ENCODE results near the gene MSI2.

Gene MSI2

GRCh38 chr17:57666946-57667345, 410.6 kb downstream of the MSI2 start:
- CTCF ChIA-PET = no interaction called here
- TF ChIP-seq FOXK2 (IDR thresholded peaks at IDR 0.05) = no peak
- TF ChIP-seq PKNOX1 (IDR thresholded peaks at IDR 0.05) = no peak
- TF ChIP-seq TARDBP (IDR thresholded peaks at IDR 0.05) = no peak
- TF ChIP-seq CTBP1 (IDR thresholded peaks at IDR 0.05; ENCODE audit: borderline replicate concordance) = no peak
- TF ChIP-seq ARNT (IDR thresholded peaks at IDR 0.05) = no peak
- no peak for TF ChIP-seq FOXM1 (IDR thresholded peaks at IDR 0.05; ENCODE audit: borderline replicate concordance)
- no peak for TF ChIP-seq LEF1 (IDR thresholded peaks at IDR 0.05; ENCODE audit: borderline replicate concordance)
- no peak for TF ChIP-seq L3MBTL2 (conservative IDR thresholded peaks at IDR 0.05)
- no peak for TF ChIP-seq SP1 (IDR thresholded peaks at IDR 0.05)
- no peak for TF ChIP-seq SUZ12 (IDR thresholded peaks at IDR 0.05)
- TF ChIP-seq HDGF (IDR thresholded peaks at IDR 0.05; ENCODE audit: borderline replicate concordance) = no peak
- TF ChIP-seq BHLHE40 (IDR thresholded peaks at IDR 0.05; ENCODE audit: borderline replicate concordance) = no peak
- TF ChIP-seq NFRKB (IDR thresholded peaks at IDR 0.05) = no peak
- no peak for TF ChIP-seq ZNF384 (IDR thresholded peaks at IDR 0.05)
- TF ChIP-seq ELF4 (IDR thresholded peaks at IDR 0.05) = no peak
- TF ChIP-seq FOXA1 (IDR thresholded peaks at IDR 0.05) = no peak
- no peak for DNase-seq (ENCODE audit: extremely low spot score)
- POLR2A ChIA-PET = no interaction called here

DNA sequence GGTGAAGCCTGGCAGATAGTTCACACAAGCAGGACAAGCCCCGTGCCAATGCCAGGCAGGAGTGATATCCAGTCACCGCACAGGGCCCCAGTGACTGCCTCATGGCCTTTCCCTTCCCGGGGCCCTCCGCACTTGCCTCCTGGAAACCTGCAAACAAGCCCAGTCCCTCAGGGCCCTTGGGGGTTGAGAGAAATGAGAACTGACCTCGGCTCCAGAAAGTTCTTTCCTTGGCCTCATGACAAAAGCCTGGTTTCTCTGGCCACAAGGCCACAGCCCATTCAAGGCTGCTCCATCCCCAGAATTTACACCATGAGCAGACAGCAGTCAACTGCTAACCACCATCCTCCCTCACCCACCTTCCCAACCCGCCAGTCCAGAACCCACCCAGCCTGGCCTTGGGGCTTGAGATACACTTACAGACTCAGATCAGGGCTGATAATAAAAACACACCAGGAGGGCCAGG, 411.2 kb downstream of the MSI2 start:
- ChIA-PET CTCF (no interaction called here), POLR2A (no interaction called here)
- DNase-seq (ENCODE audit: extremely low spot score) = no peak
- TF ChIP-seq NFRKB (IDR thresholded peaks at IDR 0.05) = no peak
- TF ChIP-seq SUZ12 (IDR thresholded peaks at IDR 0.05) = no peak
- no peak for TF ChIP-seq CTBP1 (IDR thresholded peaks at IDR 0.05; ENCODE audit: borderline replicate concordance)
- no peak for TF ChIP-seq FOXM1 (IDR thresholded peaks at IDR 0.05; ENCODE audit: borderline replicate concordance)
- no peak for TF ChIP-seq LEF1 (IDR thresholded peaks at IDR 0.05; ENCODE audit: borderline replicate concordance)
- no peak for TF ChIP-seq TARDBP (IDR thresholded peaks at IDR 0.05)
- TF ChIP-seq L3MBTL2 (conservative IDR thresholded peaks at IDR 0.05) = no peak
- no peak for TF ChIP-seq PKNOX1 (IDR thresholded peaks at IDR 0.05)
- TF ChIP-seq ARNT (IDR thresholded peaks at IDR 0.05) = no peak
- no peak for TF ChIP-seq FOXA1 (IDR thresholded peaks at IDR 0.05)
- no peak for TF ChIP-seq FOXK2 (IDR thresholded peaks at IDR 0.05)
- no peak for TF ChIP-seq ZNF384 (IDR thresholded peaks at IDR 0.05)
- TF ChIP-seq SP1 (IDR thresholded peaks at IDR 0.05) = no peak
- TF ChIP-seq HDGF (IDR thresholded peaks at IDR 0.05; ENCODE audit: borderline replicate concordance) = no peak
- no peak for TF ChIP-seq BHLHE40 (IDR thresholded peaks at IDR 0.05; ENCODE audit: borderline replicate concordance)
- no peak for TF ChIP-seq ELF4 (IDR thresholded peaks at IDR 0.05)

- TF ChIP-seq PKNOX1 (IDR thresholded peaks at IDR 0.05) = no peak
- no peak for TF ChIP-seq TARDBP (IDR thresholded peaks at IDR 0.05)
- TF ChIP-seq HDGF (IDR thresholded peaks at IDR 0.05; ENCODE audit: borderline replicate concordance) = no peak
- no peak for TF ChIP-seq CTBP1 (IDR thresholded peaks at IDR 0.05; ENCODE audit: borderline replicate concordance)
- TF ChIP-seq L3MBTL2 (conservative IDR thresholded peaks at IDR 0.05) = no peak
- CTCF ChIA-PET = no interaction called here
- DNase-seq (ENCODE audit: extremely low spot score) = no peak
- POLR2A ChIA-PET = no interaction called here
Measured at GRCh38 chr17:57668332-57668731, 412.0 kb downstream of the MSI2 start.

GRCh38 chr17:57669671-57670529, 413.6 kb downstream of the MSI2 start:
- TF ChIP-seq FOXA1 (IDR thresholded peaks at IDR 0.05) = no peak
- no peak for TF ChIP-seq SP1 (IDR thresholded peaks at IDR 0.05)
- no peak for TF ChIP-seq BHLHE40 (IDR thresholded peaks at IDR 0.05; ENCODE audit: borderline replicate concordance)
- TF ChIP-seq FOXK2 (IDR thresholded peaks at IDR 0.05) = no peak
- no peak for TF ChIP-seq LEF1 (IDR thresholded peaks at IDR 0.05; ENCODE audit: borderline replicate concordance)
- TF ChIP-seq TARDBP (IDR thresholded peaks at IDR 0.05) = no peak
- TF ChIP-seq ELF4 (IDR thresholded peaks at IDR 0.05) = no peak
- TF ChIP-seq NFRKB (IDR thresholded peaks at IDR 0.05) = no peak
- no peak for TF ChIP-seq ARNT (IDR thresholded peaks at IDR 0.05)
- ChIA-PET CTCF (interaction anchor here (0.6 to 3.0 kb wide), 4 partner anchors 116 to 229 kb away, joined by 3 to 13 read pairs (median 4); no protein-coding TSS in a partner anchor), POLR2A (no interaction called here)
- DNase-seq (ENCODE audit: extremely low spot score) = no peak

- POLR2A ChIA-PET = interaction anchor here (0.6 kb wide), 1 partner anchor 428 kb away, joined by 3 read pairs; no protein-coding TSS in a partner anchor
- DNase-seq (ENCODE audit: extremely low spot score) = no peak
- TF ChIP-seq NFRKB (IDR thresholded peaks at IDR 0.05) = no peak
- TF ChIP-seq HDGF (IDR thresholded peaks at IDR 0.05; ENCODE audit: borderline replicate concordance) = no peak
- TF ChIP-seq L3MBTL2 (conservative IDR thresholded peaks at IDR 0.05) = no peak
- no peak for TF ChIP-seq FOXK2 (IDR thresholded peaks at IDR 0.05)
- no peak for TF ChIP-seq ELF4 (IDR thresholded peaks at IDR 0.05)
- no peak for TF ChIP-seq PKNOX1 (IDR thresholded peaks at IDR 0.05)
- no peak for TF ChIP-seq SP1 (IDR thresholded peaks at IDR 0.05)
- no peak for TF ChIP-seq BHLHE40 (IDR thresholded peaks at IDR 0.05; ENCODE audit: borderline replicate concordance)
- TF ChIP-seq SUZ12 (IDR thresholded peaks at IDR 0.05) = no peak
- CTCF ChIA-PET = interaction anchor here (0.6 to 3.0 kb wide), 30 partner anchors 7 to 427 kb away, joined by 3 to 15 read pairs (median 4); no protein-coding TSS in a partner anchor
Measured at GRCh38 chr17:57670769-57671569, 414.6 kb downstream of the MSI2 start.

Data from HEK293T (cell line).